Mucosa of rectum (tissue), 2 donors: ENCODE results near the gene TM2D1.

Source experiments
- H3K27ac ChIP-seq, 2 donors: one replicate each; pipeline ENCODE4 v1.7.0; 2013; ENCODE audit warnings: inconsistent platforms in 2 of 2, low read depth in 2 of 2, low read length in 2 of 2
- H3K27me3 ChIP-seq, 2 donors: one replicate each; pipeline ENCODE4 v1.7.0; 2013; ENCODE audit warnings: low read length in 2 of 2; ENCODE audit not compliant: control insufficient read depth in 2 of 2, insufficient read depth in 2 of 2
- H3K36me3 ChIP-seq, 2 donors: one replicate each; pipeline ENCODE4 v1.7.0; 2013; ENCODE audit warnings: low read length in 2 of 2; ENCODE audit not compliant: control insufficient read depth in 2 of 2, insufficient read depth in 2 of 2
- H3K4me1 ChIP-seq, 2 donors: one replicate each; pipeline ENCODE4 v1.7.0; 2013; ENCODE audit warnings: low read length in 2 of 2, mild to moderate bottlenecking in 1 of 2; ENCODE audit not compliant: control insufficient read depth in 2 of 2, insufficient read depth in 2 of 2
- H3K4me3 ChIP-seq, 2 donors: one replicate each; pipeline ENCODE4 v1.7.0; 2013; ENCODE audit warnings: low read length in 2 of 2
- H3K9ac ChIP-seq, 2 donors: one replicate each; pipeline ENCODE4 v1.7.0; 2013; ENCODE audit warnings: low read length in 2 of 2, low read depth in 1 of 2, mild to moderate bottlenecking in 1 of 2
- H3K9me3 ChIP-seq, 2 donors: one replicate each; pipeline ENCODE4 v1.7.0; 2013; ENCODE audit warnings: low read length in 2 of 2; ENCODE audit not compliant: control insufficient read depth in 2 of 2
- donor health status: healthy.
- donor health status: Normal muscosa, but diverticular disease.

The TM2D1 gene

DNA sequence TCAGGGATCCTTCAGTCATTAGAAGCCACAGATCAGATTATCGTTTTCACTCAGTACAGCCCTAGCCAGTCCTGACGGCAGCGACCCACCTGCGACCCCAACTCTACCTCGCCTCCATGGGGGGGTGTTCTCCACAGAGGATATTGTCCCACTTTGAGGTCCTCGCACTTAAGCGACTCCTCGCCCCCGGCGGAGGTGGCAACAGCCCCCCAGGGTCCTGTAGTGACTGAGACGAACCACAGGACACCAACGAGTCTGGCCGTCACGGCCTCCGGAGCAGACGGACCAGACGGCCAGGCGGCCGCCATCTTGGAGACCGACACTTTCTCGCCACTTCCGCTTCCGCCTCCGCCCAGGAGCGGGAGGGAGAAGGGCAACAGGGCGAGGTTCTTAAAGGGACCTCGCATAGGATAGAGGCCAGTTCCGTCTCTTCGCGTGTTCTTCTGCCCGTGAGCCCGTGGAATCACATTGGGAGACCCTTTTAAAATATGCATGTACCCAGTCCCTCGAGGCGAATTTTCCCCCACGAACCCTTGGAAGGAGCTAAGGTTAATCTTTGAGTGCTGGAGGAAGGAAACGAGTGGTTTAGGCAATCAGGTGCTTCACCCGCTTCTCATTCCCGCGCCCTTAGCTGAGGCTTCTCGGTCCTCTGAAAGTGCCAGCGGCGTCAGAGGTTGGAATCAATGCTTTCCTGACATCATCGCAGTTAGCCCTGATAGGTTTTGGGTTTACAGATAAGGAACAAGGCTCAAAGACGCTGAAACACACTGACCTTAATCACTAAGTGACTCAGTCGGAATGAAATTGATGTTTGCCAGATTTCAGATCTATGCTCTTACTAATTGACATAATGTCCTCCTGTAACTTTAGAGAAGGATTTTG is at the start of gene TM2D1:
Gene TM2D1, minus strand, starts transcription at position 329 of the 882 bp plus-strand sequence. Its CDS starts 21 bp downstream, at position 308.
- peaks cover 0 to 4% of the 10 kb centered on the region in 2 donors for H3K36me3 ChIP-seq
- peak within 1 kb of the TSS; percentile 97 to 98 for H3K9ac ChIP-seq
- H3K9me3 ChIP-seq, result no peaks in the 10 kb centered on the region
- peak within 1 kb of the TSS; percentile 90 to 97 for H3K4me3 ChIP-seq
- H3K27ac ChIP-seq, result peak within 1 kb of the TSS; percentile 89 to 91
- no peaks in the 10 kb centered on the region for H3K27me3 ChIP-seq
- peaks cover 7% of the 10 kb centered on the region in 2 donors for H3K4me1 ChIP-seq

DNA sequence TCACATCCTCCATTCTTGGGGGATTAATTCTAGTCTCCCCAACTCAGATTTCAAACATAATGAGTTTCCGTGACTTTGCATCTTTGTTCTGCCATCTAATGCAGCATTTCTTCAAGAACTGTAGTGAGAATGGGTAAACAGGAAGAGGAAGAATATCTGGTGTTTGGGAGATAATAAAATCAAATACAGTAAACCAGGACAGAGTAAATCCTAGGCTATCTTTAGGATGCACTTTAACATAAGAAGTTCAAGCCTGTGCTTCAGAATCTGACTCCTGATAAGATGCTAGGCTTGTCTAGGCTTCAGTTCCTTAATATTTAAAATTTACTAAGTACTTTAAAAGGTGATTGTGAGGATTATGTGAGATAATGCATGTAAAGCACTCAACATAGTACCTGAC is 45.2 kb upstream of the TM2D1 start:
- Histone ChIP-seq H3K9me3 (no peaks in the 10 kb centered on the region), H3K4me1 (no peaks in the 10 kb centered on the region), H3K36me3 (peaks cover 11 to 25% of the 10 kb centered on the region in 2 donors), H3K27me3 (no peaks in the 10 kb centered on the region), H3K4me3 (no peak overlapping the region), H3K9ac (no peak overlapping the region), H3K27ac (no peak overlapping the region)

DNA sequence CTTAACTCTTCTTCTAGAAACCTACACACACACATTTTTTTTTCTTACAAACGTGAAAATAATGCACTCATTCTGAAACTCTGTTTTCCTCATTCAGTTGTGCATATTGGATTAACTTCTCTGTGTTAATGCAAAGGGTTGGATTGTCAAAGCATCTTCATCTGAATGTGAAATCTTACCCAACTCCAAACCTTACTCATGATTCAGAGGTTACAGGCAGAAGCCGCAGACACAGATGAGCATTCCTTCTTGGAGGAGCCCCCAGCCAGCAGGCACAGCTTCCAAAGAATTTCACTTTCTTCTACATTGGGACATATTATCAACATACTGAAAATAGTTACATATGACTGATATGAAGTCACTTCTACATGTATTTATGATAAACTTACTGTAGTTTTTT is 33.0 kb upstream of the TM2D1 start:
- no peak overlapping the region for H3K4me3 ChIP-seq
- no peak overlapping the region for H3K27ac ChIP-seq
- no peaks in the 10 kb centered on the region for H3K9me3 ChIP-seq
- no peaks in the 10 kb centered on the region for H3K27me3 ChIP-seq
- H3K36me3 ChIP-seq, result peaks cover 0 to 6% of the 10 kb centered on the region in 2 donors
- H3K9ac ChIP-seq, result no peak overlapping the region
- H3K4me1 ChIP-seq, result peaks cover 0 to 2% of the 10 kb centered on the region in 2 donors

DNA sequence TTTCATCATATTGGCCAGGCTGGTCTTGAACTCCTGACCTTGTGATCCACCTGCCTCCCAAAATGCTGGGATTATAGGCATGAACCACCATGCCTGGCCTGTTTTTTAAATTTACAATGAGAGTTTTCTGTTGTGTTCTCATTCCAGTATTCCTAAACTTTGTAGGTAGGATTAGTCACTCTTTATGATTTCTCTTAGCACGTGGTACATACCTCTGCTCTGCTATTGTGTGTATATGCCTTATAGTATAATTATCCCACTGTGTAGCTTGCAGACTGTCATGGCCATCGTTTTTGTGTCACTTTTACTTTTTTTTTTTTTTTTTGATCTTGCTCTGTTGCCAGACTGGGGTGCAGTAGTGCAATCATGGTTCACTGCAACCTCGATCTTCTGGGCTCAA is 31.8 kb upstream of the TM2D1 start:
- Histone ChIP-seq H3K4me1 (peaks cover 0 to 2% of the 10 kb centered on the region in 2 donors), H3K36me3 (peaks cover 0 to 6% of the 10 kb centered on the region in 2 donors), H3K9me3 (no peaks in the 10 kb centered on the region), H3K27me3 (no peaks in the 10 kb centered on the region), H3K9ac (no peak overlapping the region), H3K27ac (no peak overlapping the region), H3K4me3 (no peak overlapping the region)

DNA sequence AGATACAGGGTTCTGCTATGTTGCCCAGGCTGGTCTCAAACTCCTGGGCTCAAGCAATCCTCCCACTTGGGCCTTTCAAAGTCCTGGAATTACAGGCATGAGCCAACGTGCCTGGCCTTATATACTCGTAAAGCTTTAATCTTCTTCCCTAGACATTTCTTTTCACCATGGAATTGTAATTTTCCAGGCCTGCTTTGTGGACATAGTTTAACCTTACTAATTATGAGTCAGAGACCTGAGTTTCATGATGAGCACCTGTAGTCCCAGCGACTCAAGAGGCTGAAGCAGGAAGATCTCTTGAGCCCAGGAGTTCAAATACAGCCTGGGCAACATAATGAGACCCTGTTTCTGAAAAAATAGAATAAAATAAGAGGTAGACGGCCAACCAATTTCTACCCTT is 29.6 kb upstream of the TM2D1 start:
- Histone ChIP-seq H3K4me1 (peaks cover 0 to 2% of the 10 kb centered on the region in 2 donors), H3K27ac (no peak overlapping the region), H3K9me3 (no peaks in the 10 kb centered on the region), H3K9ac (no peak overlapping the region), H3K27me3 (no peaks in the 10 kb centered on the region), H3K4me3 (no peak overlapping the region), H3K36me3 (peaks cover 0 to 6% of the 10 kb centered on the region in 2 donors)

DNA sequence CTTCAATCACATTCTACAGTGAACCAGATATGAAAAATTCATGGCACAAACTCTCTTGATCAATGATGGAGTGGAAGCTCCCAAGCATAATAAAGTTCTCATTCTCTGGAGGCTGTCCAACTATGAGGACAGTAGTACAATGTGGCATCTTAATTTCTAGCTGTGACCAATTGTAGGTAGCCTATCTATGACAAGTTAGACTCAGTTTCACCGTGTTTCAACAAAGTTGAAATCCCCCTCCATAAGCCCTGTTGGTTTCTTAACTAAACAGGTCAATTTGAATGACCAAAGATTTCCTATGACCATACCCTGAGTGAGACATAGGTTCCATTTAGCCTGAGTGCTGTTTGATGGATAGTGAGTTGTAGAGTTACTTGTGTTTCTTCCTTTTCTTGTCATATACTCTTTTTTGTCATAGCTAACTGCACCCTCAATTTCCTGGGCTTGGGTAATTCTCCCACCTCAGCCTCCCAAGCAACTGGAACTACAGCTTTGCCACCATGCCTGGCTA is 29.1 kb upstream of the TM2D1 start:
- no peaks in the 10 kb centered on the region for H3K9me3 ChIP-seq
- H3K4me3 ChIP-seq, result no peak overlapping the region
- peaks cover 0 to 6% of the 10 kb centered on the region in 2 donors for H3K36me3 ChIP-seq
- peaks cover 0 to 2% of the 10 kb centered on the region in 2 donors for H3K4me1 ChIP-seq
- H3K27ac ChIP-seq, result no peak overlapping the region
- H3K27me3 ChIP-seq, result no peaks in the 10 kb centered on the region
- H3K9ac ChIP-seq, result no peak overlapping the region

DNA sequence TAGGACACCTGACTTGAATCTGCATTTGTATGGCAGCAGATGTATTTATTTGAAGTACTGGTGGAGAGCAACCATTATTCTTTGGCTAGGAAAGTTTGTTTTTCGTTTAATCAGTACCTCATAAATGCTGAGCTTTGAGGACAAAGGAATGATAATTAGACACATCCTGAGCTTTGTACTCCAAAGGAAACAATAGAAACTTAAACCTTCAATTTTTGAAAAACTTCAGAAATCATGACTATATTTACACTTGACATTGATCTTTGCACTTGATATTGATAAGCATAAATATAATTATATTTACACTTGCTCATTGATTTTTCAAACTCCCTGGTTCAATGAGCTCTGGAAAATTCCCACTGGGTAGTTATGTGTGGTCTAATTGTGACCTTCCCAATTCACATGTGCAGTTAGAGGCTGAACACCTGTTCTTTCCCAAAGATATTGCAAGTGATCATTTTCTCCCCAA is 28.0 kb upstream of the TM2D1 start:
- H3K9ac ChIP-seq, result no peak overlapping the region
- H3K27me3 ChIP-seq, result no peaks in the 10 kb centered on the region
- peaks cover 0 to 6% of the 10 kb centered on the region in 2 donors for H3K36me3 ChIP-seq
- no peak overlapping the region for H3K27ac ChIP-seq
- no peaks in the 10 kb centered on the region for H3K4me1 ChIP-seq
- H3K9me3 ChIP-seq, result no peaks in the 10 kb centered on the region
- no peak overlapping the region for H3K4me3 ChIP-seq

DNA sequence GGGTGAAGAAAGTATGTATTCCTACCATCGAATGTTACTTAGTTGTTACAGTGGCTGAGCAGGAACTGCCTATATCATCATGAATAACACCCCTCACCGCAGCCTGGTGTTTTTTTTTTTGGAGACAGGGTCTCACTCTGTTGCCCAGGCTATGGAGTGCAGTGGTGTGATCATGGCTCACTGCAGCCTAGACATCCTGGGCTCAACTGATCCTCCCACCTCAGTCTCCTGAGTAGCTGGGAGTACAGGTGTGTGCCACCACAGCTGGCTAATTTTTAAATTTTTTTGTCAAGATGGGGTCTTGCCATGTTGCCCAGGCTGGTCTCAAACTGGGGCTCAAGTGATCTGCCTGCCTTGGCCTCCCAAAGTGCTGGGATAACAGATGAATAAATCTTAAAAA is 24.6 kb upstream of the TM2D1 start:
- Histone ChIP-seq H3K27ac (no peak overlapping the region), H3K4me1 (no peaks in the 10 kb centered on the region), H3K27me3 (no peaks in the 10 kb centered on the region), H3K9ac (no peak overlapping the region), H3K4me3 (no peak overlapping the region), H3K9me3 (no peaks in the 10 kb centered on the region), H3K36me3 (no peaks in the 10 kb centered on the region)

DNA sequence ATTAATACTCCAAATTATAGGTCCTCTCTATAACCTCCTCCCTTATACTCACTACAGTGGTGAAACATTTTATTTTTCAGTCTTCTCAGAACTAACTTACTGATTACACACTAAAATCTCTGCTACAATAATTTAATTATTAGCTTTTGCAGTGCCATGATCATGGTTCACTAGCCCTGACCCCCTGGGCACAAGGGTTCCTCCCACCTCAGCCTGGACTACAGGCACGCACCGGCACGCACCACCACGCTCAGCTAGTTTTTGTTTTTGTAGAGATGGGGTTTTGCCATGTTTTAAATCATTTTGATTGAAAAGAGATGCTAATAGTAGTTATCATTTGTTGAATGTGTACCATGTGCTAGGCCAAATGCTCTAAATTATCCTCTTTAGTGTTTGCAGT is 23.6 kb upstream of the TM2D1 start:
- H3K9ac ChIP-seq, result no peak overlapping the region
- no peak overlapping the region for H3K27ac ChIP-seq
- H3K4me3 ChIP-seq, result no peak overlapping the region
- no peaks in the 10 kb centered on the region for H3K36me3 ChIP-seq
- peaks cover 0 to 2% of the 10 kb centered on the region in 2 donors for H3K4me1 ChIP-seq
- no peaks in the 10 kb centered on the region for H3K9me3 ChIP-seq
- no peaks in the 10 kb centered on the region for H3K27me3 ChIP-seq

DNA sequence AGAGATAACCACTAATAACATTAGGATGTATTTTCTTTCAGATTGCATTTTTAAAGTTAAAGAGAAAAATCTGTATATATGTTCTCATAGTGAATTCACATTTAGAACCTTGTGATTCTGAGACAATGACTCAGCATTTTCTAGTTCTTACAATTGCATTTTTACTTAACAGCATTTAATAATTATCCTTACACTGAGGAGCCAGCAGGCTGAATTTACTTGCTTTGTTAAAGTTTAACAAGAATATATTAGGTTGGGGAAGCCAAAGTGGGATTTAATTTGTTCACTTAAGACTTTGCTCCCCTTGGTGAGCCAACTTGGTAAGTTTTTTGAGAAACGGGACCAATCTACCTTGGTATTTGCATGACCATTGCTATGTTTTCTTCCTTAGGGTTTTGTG is 21.9 kb upstream of the TM2D1 start:
- Histone ChIP-seq H3K27ac (no peak overlapping the region), H3K4me3 (no peak overlapping the region), H3K9me3 (no peaks in the 10 kb centered on the region), H3K4me1 (peaks cover 0 to 9% of the 10 kb centered on the region in 2 donors), H3K27me3 (no peaks in the 10 kb centered on the region), H3K36me3 (no peaks in the 10 kb centered on the region), H3K9ac (no peak overlapping the region)
